HEK293 (cell line): ENCODE measurements around the gene MBNL2.

Source experiments
- CTCF ChIA-PET: fragments of 350-600 bp; formaldehyde crosslinking; extraction: SDS; loops from one replicate; lab custom pipeline; 2021; ENCODE audit warnings: antibody characterized with exemption; lab: Yijun Ruan, JAX
- POLR2A ChIA-PET: fragments of 300-600 bp; formaldehyde crosslinking; extraction: SDS; loops from one replicate; lab custom pipeline; 2020; ENCODE audit warnings: antibody characterized with exemption, inconsistent platforms; lab: Yijun Ruan, JAX
- H3K27ac ChIP-seq: fragments of 200-500 bp; sonication (Bioruptor generic); 2 replicates; pipeline ENCODE4 v1.5.1; 2014; ENCODE audit warnings: low read depth, low read length, control low read depth, inconsistent platforms; ENCODE audit errors: extremely low read depth
- H3K36me3 ChIP-seq, 2 experiments: fragments of 200-500 bp in 1 of 2; sonication (Bioruptor generic) in 1 of 2; 1 replicate in 1 of 2; 2 replicates in 1 of 2; pipeline ENCODE4 v1.5.1; 2014 to 2017; ENCODE audit warnings: inconsistent platforms in 2 of 2, low read length in 2 of 2; ENCODE audit not compliant: control insufficient read depth in 2 of 2, insufficient read depth in 1 of 2
- H3K4me1 ChIP-seq: fragments of 200-500 bp; sonication (Bioruptor generic); 2 replicates; pipeline ENCODE4 v1.5.1; 2014; ENCODE audit warnings: mild to moderate bottlenecking, low read length, inconsistent platforms; ENCODE audit not compliant: control insufficient read depth, insufficient read depth
- H3K4me3 ChIP-seq: 2 replicates; pipeline ENCODE4 v1.5.1; 2011; ENCODE audit warnings: low read depth, mild to moderate bottlenecking, control low read depth, low read length, moderate library complexity
- H3K9me3 ChIP-seq: fragments of 200-500 bp; sonication (Bioruptor generic); 2 replicates; pipeline ENCODE4 v1.5.1; 2014; ENCODE audit warnings: low read depth, low read length, inconsistent platforms; ENCODE audit not compliant: control insufficient read depth, insufficient read depth
- HOXA7 ChIP-seq: sonication (generic); formaldehyde crosslinking; IDR thresholded peaks from 2 replicates; pipeline ENCODE4 v1.8.1; 2022; ENCODE audit warnings: missing genetic modification reagents, borderline replicate concordance
- PRDM10 ChIP-seq: fragments of 450-650 bp; formaldehyde crosslinking; IDR thresholded peaks from 2 replicates; pipeline ENCODE4 v1.5.1; 2016; ENCODE audit warnings: missing biosample characterization, missing genetic modification characterization
- SCRT1 ChIP-seq: fragments of 450-650 bp; formaldehyde crosslinking; IDR thresholded peaks from 2 replicates; pipeline ENCODE4 v1.5.1; 2016; ENCODE audit warnings: missing biosample characterization, missing genetic modification characterization, borderline replicate concordance
- SP2 ChIP-seq: fragments of 450-650 bp; formaldehyde crosslinking; IDR thresholded peaks from 2 replicates; pipeline ENCODE4 v1.5.1; 2016; ENCODE audit warnings: missing biosample characterization, missing genetic modification characterization
- ZBTB6 ChIP-seq: fragments of 450-650 bp; formaldehyde crosslinking; IDR thresholded peaks from 2 replicates; pipeline ENCODE4 v1.5.1; 2017; ENCODE audit warnings: missing biosample characterization, missing genetic modification characterization
- ZNF121 ChIP-seq: fragments of 450-650 bp; formaldehyde crosslinking; IDR thresholded peaks from 2 replicates; pipeline ENCODE4 v1.5.1; 2016; ENCODE audit warnings: missing biosample characterization, missing genetic modification characterization
- ZNF148 ChIP-seq: fragments of 450-650 bp; formaldehyde crosslinking; IDR thresholded peaks from 2 replicates; pipeline ENCODE4 v1.5.0; 2017; ENCODE audit warnings: missing biosample characterization, missing genetic modification characterization, borderline replicate concordance
- ZNF157 ChIP-seq: fragments of 450-650 bp; formaldehyde crosslinking; IDR thresholded peaks from 2 replicates; pipeline ENCODE4 v1.5.1; 2016; ENCODE audit warnings: missing biosample characterization, missing genetic modification characterization
- ZNF16 ChIP-seq: fragments of 450-650 bp; formaldehyde crosslinking; IDR thresholded peaks from 2 replicates; pipeline ENCODE4 v1.5.1; 2016; ENCODE audit warnings: low read depth, missing biosample characterization, missing genetic modification characterization
- ZNF280C ChIP-seq: fragments of 450-650 bp; formaldehyde crosslinking; IDR thresholded peaks from 2 replicates; pipeline ENCODE4 v1.5.1; 2016; ENCODE audit warnings: missing biosample characterization, missing genetic modification characterization
- ZNF335 ChIP-seq: fragments of 450-650 bp; formaldehyde crosslinking; conservative IDR thresholded peaks from 2 replicates; pipeline ENCODE4 v1.5.1; 2016; ENCODE audit warnings: missing biosample characterization, missing genetic modification characterization
- ZNF362 ChIP-seq: fragments of 450-650 bp; formaldehyde crosslinking; IDR thresholded peaks from 2 replicates; pipeline ENCODE4 v1.5.1; 2016; ENCODE audit warnings: missing biosample characterization, missing genetic modification characterization
- ZNF404 ChIP-seq: fragments of 450-650 bp; formaldehyde crosslinking; IDR thresholded peaks from 2 replicates; pipeline ENCODE4 v1.5.1; 2017; ENCODE audit warnings: missing biosample characterization, missing genetic modification characterization
- ZNF473 ChIP-seq: fragments of 450-650 bp; formaldehyde crosslinking; IDR thresholded peaks from 2 replicates; pipeline ENCODE4 v1.5.1; 2017; ENCODE audit warnings: missing biosample characterization, missing genetic modification characterization
- ZNF48 ChIP-seq: fragments of 450-650 bp; formaldehyde crosslinking; IDR thresholded peaks from 2 replicates; pipeline ENCODE4 v1.5.1; 2016; ENCODE audit warnings: missing biosample characterization, missing genetic modification characterization
- ZNF514 ChIP-seq: fragments of 450-650 bp; formaldehyde crosslinking; IDR thresholded peaks from 2 replicates; pipeline ENCODE4 v1.5.1; 2016; ENCODE audit warnings: missing biosample characterization, missing genetic modification characterization
- ZNF561 ChIP-seq: fragments of 450-650 bp; IDR thresholded peaks from 2 replicates; pipeline ENCODE4 v1.5.1; 2018; ENCODE audit warnings: missing biosample characterization, missing genetic modification characterization, borderline replicate concordance
- ZNF664 ChIP-seq: fragments of 450-650 bp; formaldehyde crosslinking; IDR thresholded peaks from 2 replicates; pipeline ENCODE4 v1.5.1; 2016; ENCODE audit warnings: missing biosample characterization, missing genetic modification characterization
- ZNF701 ChIP-seq: fragments of 450-650 bp; formaldehyde crosslinking; IDR thresholded peaks from 2 replicates; pipeline ENCODE4 v1.5.1; 2016; ENCODE audit warnings: missing biosample characterization, missing genetic modification characterization
- ZNF704 ChIP-seq: fragments of 450-650 bp; formaldehyde crosslinking; IDR thresholded peaks from 2 replicates; pipeline ENCODE4 v1.5.1; 2016; ENCODE audit warnings: missing biosample characterization, missing genetic modification characterization
- ZNF76 ChIP-seq: fragments of 450-650 bp; formaldehyde crosslinking; IDR thresholded peaks from 2 replicates; pipeline ENCODE4; 2016; ENCODE audit warnings: low read depth, missing biosample characterization, missing genetic modification characterization, borderline replicate concordance
- ZNF792 ChIP-seq: fragments of 450-650 bp; formaldehyde crosslinking; IDR thresholded peaks from 2 replicates; pipeline ENCODE4 v1.5.1; 2016; ENCODE audit warnings: missing biosample characterization, missing genetic modification characterization

MBNL2 gene

GRCh38 chr13:97325738-97326137 lies 103.6 kb downstream of the MBNL2 start:
- H3K36me3 ChIP-seq: no peaks in the 10 kb centered on the region
- CTCF ChIA-PET: no interaction called here

GRCh38 chr13:97327086-97327485 lies 105.0 kb downstream of the MBNL2 start:
- no peaks in the 10 kb centered on the region for H3K4me1 ChIP-seq
- H3K27ac ChIP-seq: no peak overlapping the region
- ChIA-PET POLR2A (no interaction called here), CTCF (interaction anchor here (0.8 kb wide), 2 partner anchors 216 to 217 kb away, joined by 3 to 6 read pairs; no protein-coding TSS in a partner anchor)
- H3K36me3 ChIP-seq: no peaks in the 10 kb centered on the region
- no peak overlapping the region for H3K4me3 ChIP-seq
- H3K9me3 ChIP-seq: no peaks in the 10 kb centered on the region
- TF ChIP-seq ZNF473 (no peak), ZNF157 (tag by site-specific recombination) (no peak), ZNF362 (tag by site-specific recombination) (no peak), ZNF148 (no peak), ZNF280C (no peak), HOXA7 (CRISPR knock-in tag) (no peak), ZNF514 (tag by site-specific recombination) (no peak), ZNF792 (tag by site-specific recombination) (no peak)

More at GRCh38 chr13:97325738-97326137, 103.6 kb downstream of the MBNL2 start:
- no peaks in the 10 kb centered on the region for H3K4me1 ChIP-seq
- H3K4me3 ChIP-seq: no peak overlapping the region
- TF ChIP-seq PRDM10 (tag by site-specific recombination) (no peak), ZNF664 (tag by site-specific recombination) (no peak), ZNF16 (no peak), ZNF121 (tag by site-specific recombination) (no peak), ZNF335 (tag by site-specific recombination) (no peak), ZNF404 (no peak), ZNF561 (tag by site-specific recombination) (no peak), ZBTB6 (tag by site-specific recombination) (no peak), ZNF701 (no peak), SCRT1 (tag by site-specific recombination) (no peak), ZNF76 (tag by site-specific recombination) (no peak), ZNF48 (tag by site-specific recombination) (no peak), ZNF704 (tag by site-specific recombination) (no peak), SP2 (no peak), ZNF473 (no peak)
- no peaks in the 10 kb centered on the region for H3K9me3 ChIP-seq
- no peak overlapping the region for H3K27ac ChIP-seq
- POLR2A ChIA-PET: no interaction called here
